ENCODE measurements around the gene TOR1A.

The TOR1A gene

GRCh38 chr9:129863059-129863690 lies 39.2 kb upstream of the TOR1A start:
- Histone ChIP-seq H2BK12ac (ENCODE audit: low read length) (no peak overlapping the region), H3K27me3 (ENCODE audit: control insufficient read depth in 3 of 3, insufficient read depth in 3 of 3, low read depth in 1 of 3, low read length in 3 of 3) (peaks cover 0 to 2% (median 0%) of the 10 kb centered on the region in 3 experiments), H3K9me3 (replicated peaks in 1 of 2; ENCODE audit: control insufficient read depth in 2 of 2, insufficient read depth in 1 of 2, low read depth in 1 of 2, low read length in 2 of 2) (no peaks in the 10 kb centered on the region), H3K14ac (ENCODE audit: low read length) (peak overlapping the region; percentile 38), H4K8ac (ENCODE audit: low read depth, low read length) (no peak overlapping the region), H2BK15ac (ENCODE audit: low read length) (no peak overlapping the region), H3K27ac (replicated peaks; ENCODE audit: low read length) (no peak overlapping the region), H3K4me2 (ENCODE audit: insufficient read depth, low read length, poor library complexity, severe bottlenecking) (no peak overlapping the region), H2AK5ac (ENCODE audit: low read depth, low read length) (no peak overlapping the region), H3K18ac (ENCODE audit: low read length) (no peak overlapping the region), H3K79me1 (ENCODE audit: low read depth, low read length) (peaks cover 1% of the 10 kb centered on the region), H3K4me1 (ENCODE audit: control insufficient read depth in 2 of 2, insufficient read depth in 1 of 2, low read depth in 1 of 2, low read length in 2 of 2) (no peaks in the 10 kb centered on the region), H3K4me3 (ENCODE audit: low read length in 2 of 2) (no peak overlapping the region), H3K4ac (ENCODE audit: low read length) (no peak overlapping the region), H3K9ac (ENCODE audit: low read depth, low read length, poor library complexity) (no peak overlapping the region), H3K23ac (ENCODE audit: low read depth, low read length, poor library complexity) (peak overlapping the region; percentile 89), H2BK5ac (ENCODE audit: low read length) (no peak overlapping the region), H2AFZ (ENCODE audit: low read length) (no peak overlapping the region), H2BK120ac (ENCODE audit: low read depth, low read length) (no peak overlapping the region), H3K36me3 (replicated peaks in 1 of 2; ENCODE audit: control insufficient read depth in 2 of 2, insufficient read depth in 2 of 2, low read length in 2 of 2) (peaks cover 25 to 56% of the 10 kb centered on the region in 2 donors), H4K91ac (ENCODE audit: low read depth, low read length, poor library complexity) (no peak overlapping the region)
- no peak for DNase-seq (ENCODE audit: low spot score)
- WGBS, 2 donors (ENCODE audit: extremely low coverage in 2 of 2, insufficient read length in 2 of 2, insufficient replicate concordance in 1 of 2), result no CpG with 5 or more reads among the region's 14 CpGs

DNA sequence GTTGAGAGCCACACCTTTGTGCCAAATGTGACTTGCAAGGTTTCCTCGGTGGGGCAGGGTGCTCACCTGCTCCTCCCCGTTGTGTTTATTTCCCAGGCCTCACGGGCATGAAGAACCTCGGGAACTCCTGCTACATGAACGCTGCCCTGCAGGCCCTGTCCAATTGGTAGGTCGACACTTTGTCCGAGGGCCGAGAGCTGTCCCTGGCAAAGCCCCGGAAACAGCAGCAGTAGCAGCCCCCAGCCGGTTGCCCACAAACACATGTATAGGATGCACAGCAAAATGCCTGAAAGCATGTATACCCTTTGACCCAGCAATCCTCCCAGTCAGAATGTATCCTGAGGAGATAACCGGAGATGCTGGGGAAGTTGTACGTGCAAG lies 37.5 kb upstream of the TOR1A start:
- no CpG with 5 or more reads among the region's 12 CpGs for WGBS, 2 donors (ENCODE audit: extremely low coverage in 2 of 2, insufficient read length in 2 of 2, insufficient replicate concordance in 1 of 2)

DNA sequence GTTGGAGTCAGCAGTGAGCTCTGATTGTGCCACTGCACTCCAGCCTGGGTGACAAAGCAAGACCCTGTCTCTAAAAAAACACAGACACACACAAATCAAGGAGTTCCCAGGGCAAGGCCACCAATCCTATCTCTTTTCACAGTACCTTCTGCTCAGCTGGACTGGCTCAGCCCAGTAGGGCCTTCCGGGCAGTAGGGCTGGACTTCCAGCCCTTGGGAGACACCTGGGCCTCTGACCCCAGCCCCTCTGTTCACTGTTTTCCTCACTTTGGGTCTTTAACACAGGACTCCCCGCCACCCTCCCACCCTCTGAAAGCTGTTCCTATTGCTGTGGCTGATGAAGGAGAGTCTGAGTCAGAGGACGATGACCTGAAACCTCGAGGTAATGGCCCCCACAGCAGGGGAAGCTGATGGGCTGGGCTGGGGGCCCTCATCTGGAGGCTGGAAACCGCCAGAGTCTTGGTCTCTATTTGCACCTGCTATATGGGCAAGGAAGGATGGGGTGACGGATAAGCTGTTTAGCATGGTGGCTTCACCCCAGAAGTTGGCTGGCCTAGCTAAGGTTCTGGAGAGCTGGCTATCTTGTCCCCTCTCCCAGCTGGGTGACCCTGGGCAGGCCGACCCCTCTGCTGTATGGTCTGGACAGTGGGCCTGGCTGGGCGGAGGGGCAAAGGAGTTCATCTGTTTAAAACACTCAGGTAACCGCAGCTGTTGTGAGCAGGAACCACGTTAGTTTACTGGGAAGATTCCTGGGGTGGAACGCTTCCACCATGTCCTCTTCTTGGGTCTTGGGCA lies 36.9 kb upstream of the TOR1A start:
- Histone ChIP-seq H3K79me1 (ENCODE audit: low read depth, low read length) (no peaks in the 10 kb centered on the region), H3K27ac (replicated peaks; ENCODE audit: low read length) (no peak overlapping the region), H2BK5ac (ENCODE audit: low read length) (no peak overlapping the region), H2BK12ac (ENCODE audit: low read length) (no peak overlapping the region), H3K36me3 (replicated peaks in 1 of 2; ENCODE audit: control insufficient read depth in 2 of 2, insufficient read depth in 2 of 2, low read length in 2 of 2) (peaks cover 27 to 64% of the 10 kb centered on the region in 2 donors), H4K91ac (ENCODE audit: low read depth, low read length, poor library complexity) (no peak overlapping the region), H3K9ac (ENCODE audit: low read depth, low read length, poor library complexity) (no peak overlapping the region), H3K4ac (ENCODE audit: low read length) (no peak overlapping the region), H2AFZ (ENCODE audit: low read length) (no peak overlapping the region), H3K4me3 (ENCODE audit: low read length in 2 of 2) (no peak overlapping the region), H3K9me3 (replicated peaks in 1 of 2; ENCODE audit: control insufficient read depth in 2 of 2, insufficient read depth in 1 of 2, low read depth in 1 of 2, low read length in 2 of 2) (no peaks in the 10 kb centered on the region), H3K18ac (ENCODE audit: low read length) (no peak overlapping the region), H3K4me2 (ENCODE audit: insufficient read depth, low read length, poor library complexity, severe bottlenecking) (no peak overlapping the region), H3K4me1 (ENCODE audit: control insufficient read depth in 2 of 2, insufficient read depth in 1 of 2, low read depth in 1 of 2, low read length in 2 of 2) (no peaks in the 10 kb centered on the region), H3K14ac (ENCODE audit: low read length) (no peak overlapping the region), H3K27me3 (ENCODE audit: control insufficient read depth in 3 of 3, insufficient read depth in 3 of 3, low read depth in 1 of 3, low read length in 3 of 3) (peaks cover 0 to 2% (median 0%) of the 10 kb centered on the region in 3 experiments), H4K8ac (ENCODE audit: low read depth, low read length) (no peak overlapping the region), H2BK120ac (ENCODE audit: low read depth, low read length) (no peak overlapping the region), H2AK5ac (ENCODE audit: low read depth, low read length) (no peak overlapping the region), H3K23ac (ENCODE audit: low read depth, low read length, poor library complexity) (no peak overlapping the region), H2BK15ac (ENCODE audit: low read length) (no peak overlapping the region)
- WGBS, 2 donors (ENCODE audit: extremely low coverage in 2 of 2, insufficient read length in 2 of 2, insufficient replicate concordance in 1 of 2), result no CpG with 5 or more reads among the region's 11 CpGs
- no peak for DNase-seq (ENCODE audit: low spot score)

More for the DNA sequence above, 37.5 kb upstream of the TOR1A start:
- no peak overlapping the region for H2BK15ac ChIP-seq (ENCODE audit: low read length)
- peaks cover 0 to 2% (median 0%) of the 10 kb centered on the region in 3 experiments for H3K27me3 ChIP-seq (ENCODE audit: control insufficient read depth in 3 of 3, insufficient read depth in 3 of 3, low read depth in 1 of 3, low read length in 3 of 3)
- no peak overlapping the region for H2BK12ac ChIP-seq (ENCODE audit: low read length)
- no peak overlapping the region for H3K4me3 ChIP-seq (ENCODE audit: low read length in 2 of 2)
- H4K8ac ChIP-seq (ENCODE audit: low read depth, low read length), result no peak overlapping the region
- H4K91ac ChIP-seq (ENCODE audit: low read depth, low read length, poor library complexity), result no peak overlapping the region
- no peaks in the 10 kb centered on the region for H3K9me3 ChIP-seq (replicated peaks in 1 of 2; ENCODE audit: control insufficient read depth in 2 of 2, insufficient read depth in 1 of 2, low read depth in 1 of 2, low read length in 2 of 2)
- no peak overlapping the region for H3K27ac ChIP-seq (replicated peaks; ENCODE audit: low read length)
- H3K4me2 ChIP-seq (ENCODE audit: insufficient read depth, low read length, poor library complexity, severe bottlenecking), result no peak overlapping the region
- H3K9ac ChIP-seq (ENCODE audit: low read depth, low read length, poor library complexity), result no peak overlapping the region
- peaks cover 29 to 63% of the 10 kb centered on the region in 2 donors for H3K36me3 ChIP-seq (replicated peaks in 1 of 2; ENCODE audit: control insufficient read depth in 2 of 2, insufficient read depth in 2 of 2, low read length in 2 of 2)
- no peak overlapping the region for H2AFZ ChIP-seq (ENCODE audit: low read length)
- no peak overlapping the region for H2AK5ac ChIP-seq (ENCODE audit: low read depth, low read length)
- H3K23ac ChIP-seq (ENCODE audit: low read depth, low read length, poor library complexity), result no peak overlapping the region
- no peaks in the 10 kb centered on the region for H3K79me1 ChIP-seq (ENCODE audit: low read depth, low read length)
- H2BK5ac ChIP-seq (ENCODE audit: low read length), result no peak overlapping the region
- H3K18ac ChIP-seq (ENCODE audit: low read length), result no peak overlapping the region
- no peak overlapping the region for H3K14ac ChIP-seq (ENCODE audit: low read length)
- no peak overlapping the region for H3K4ac ChIP-seq (ENCODE audit: low read length)
- no peak overlapping the region for H2BK120ac ChIP-seq (ENCODE audit: low read depth, low read length)
- DNase-seq (ENCODE audit: low spot score), result no peak
- H3K4me1 ChIP-seq (ENCODE audit: control insufficient read depth in 2 of 2, insufficient read depth in 1 of 2, low read depth in 1 of 2, low read length in 2 of 2), result no peaks in the 10 kb centered on the region

Measured in neuronal stem cell (in vitro differentiated cells).